ENCODE data around the gene TNNC1.

- TF ChIP-seq CTCF (conservative IDR thresholded peaks at IDR 0.05; ENCODE audit: low read length) = no peak
- TF ChIP-seq EZH2phosphoT487 (IDR thresholded peaks at IDR 0.05; ENCODE audit: borderline replicate concordance, low read depth, low read length) = no peak
Observed at GRCh38 chr3:52487788-52488691, 34.2 kb upstream of the TNNC1 start.
